ENCODE results near the gene PSMD2. TPM values are rescaled to one million over a fixed set of nuclear protein-coding genes. Genes with fewer than 3 reads are reported as not detected.

Gene PSMD2
- total and polyA plus RNA-seq, 4 donors: 78.7 to 222 (median 166) TPM

DNA sequence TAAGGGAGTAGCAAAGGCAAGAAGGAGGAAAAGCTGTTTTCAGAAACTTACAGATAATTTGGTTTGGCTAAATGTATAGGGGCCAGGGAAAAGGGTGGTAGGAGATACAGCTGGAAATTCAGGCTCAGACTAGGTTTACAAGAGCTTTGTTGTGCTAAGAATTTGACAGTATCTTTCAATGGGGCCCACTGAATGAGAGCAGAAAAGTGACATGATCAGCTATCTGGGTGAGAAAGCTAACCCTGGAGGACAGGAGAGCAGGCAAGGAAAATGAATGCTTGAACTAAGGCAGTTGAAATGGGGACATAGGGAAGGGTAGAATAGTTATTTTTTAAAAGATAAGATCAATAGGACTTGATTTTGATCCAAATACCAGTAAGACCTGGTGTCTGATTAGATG lies 12.6 kb downstream of the PSMD2 start:
- H3K27me3 ChIP-seq (ENCODE audit: control insufficient read depth in 3 of 3, insufficient read depth in 3 of 3, low read length in 2 of 3): no peaks in the 10 kb centered on the region
- H3K9ac ChIP-seq (ENCODE audit: insufficient read depth in 1 of 2, low read length in 2 of 2): no peak overlapping the region
- peaks cover 0 to 12% (median 6%) of the 10 kb centered on the region in 5 donors for H3K4me1 ChIP-seq (ENCODE audit: control insufficient read depth in 5 of 5, insufficient read depth in 5 of 5, low read length in 5 of 5)
- no peak for TF ChIP-seq CTCF (IDR thresholded peaks at IDR 0.05; ENCODE audit: control extremely low read depth, extremely low read depth)
- ATAC-seq (ENCODE audit: insufficient read depth, low FRiP score) (no peak), DNase-seq (no peak)
- H3K9me3 ChIP-seq (ENCODE audit: control insufficient read depth in 4 of 4, insufficient read depth in 3 of 4, low read length in 3 of 4): no peaks in the 10 kb centered on the region
- H3K27ac ChIP-seq (ENCODE audit: low read depth in 1 of 2, low read length in 1 of 2): no peak overlapping the region
- peaks cover 15 to 26% (median 20%) of the 10 kb centered on the region in 4 donors for H3K36me3 ChIP-seq (ENCODE audit: control insufficient read depth in 4 of 4, insufficient read depth in 4 of 4, low read length in 4 of 4)
- H3K4me3 ChIP-seq: no peak overlapping the region

- Histone ChIP-seq H3K36me3 (ENCODE audit: control insufficient read depth in 4 of 4, insufficient read depth in 4 of 4, low read length in 4 of 4) (peaks cover 0 to 18% (median 2%) of the 10 kb centered on the region in 4 donors), H3K4me1 (ENCODE audit: control insufficient read depth in 5 of 5, insufficient read depth in 5 of 5, low read length in 5 of 5) (peaks cover 0 to 26% (median 17%) of the 10 kb centered on the region in 5 donors), H3K27ac (ENCODE audit: low read depth in 1 of 2, low read length in 1 of 2) (peak within 1 kb of the TSS; percentile 98 to 99), H3K27me3 (ENCODE audit: control insufficient read depth in 3 of 3, insufficient read depth in 3 of 3, low read length in 2 of 3) (no peaks in the 10 kb centered on the region), H3K4me3 (peak within 1 kb of the TSS; percentile 94), H3K9ac (ENCODE audit: insufficient read depth in 1 of 2, low read length in 2 of 2) (peak within 1 kb of the TSS; percentile 63 to 65), H3K9me3 (ENCODE audit: control insufficient read depth in 4 of 4, insufficient read depth in 3 of 4, low read length in 3 of 4) (no peaks in the 10 kb centered on the region)
- 0% methylated on average over 40 of the region's 40 CpGs for WGBS, 2 donors
- TF ChIP-seq CTCF (IDR thresholded peaks at IDR 0.05; ENCODE audit: control extremely low read depth, extremely low read depth): no peak
- ATAC-seq (ENCODE audit: insufficient read depth, low FRiP score) (peak; percentile 88), DNase-seq (peak; percentile 92 to 98 (median 95))
These were observed 15.3 kb downstream of the PSMD2 start, which contains the start of gene EIF4G1 for GRCh38 chr3:184314363-184314699. TSS of gene EIF4G1 (plus strand) at chr3:184314606. CDS start at chr3:184315797, 1,191 bp downstream.

DNA sequence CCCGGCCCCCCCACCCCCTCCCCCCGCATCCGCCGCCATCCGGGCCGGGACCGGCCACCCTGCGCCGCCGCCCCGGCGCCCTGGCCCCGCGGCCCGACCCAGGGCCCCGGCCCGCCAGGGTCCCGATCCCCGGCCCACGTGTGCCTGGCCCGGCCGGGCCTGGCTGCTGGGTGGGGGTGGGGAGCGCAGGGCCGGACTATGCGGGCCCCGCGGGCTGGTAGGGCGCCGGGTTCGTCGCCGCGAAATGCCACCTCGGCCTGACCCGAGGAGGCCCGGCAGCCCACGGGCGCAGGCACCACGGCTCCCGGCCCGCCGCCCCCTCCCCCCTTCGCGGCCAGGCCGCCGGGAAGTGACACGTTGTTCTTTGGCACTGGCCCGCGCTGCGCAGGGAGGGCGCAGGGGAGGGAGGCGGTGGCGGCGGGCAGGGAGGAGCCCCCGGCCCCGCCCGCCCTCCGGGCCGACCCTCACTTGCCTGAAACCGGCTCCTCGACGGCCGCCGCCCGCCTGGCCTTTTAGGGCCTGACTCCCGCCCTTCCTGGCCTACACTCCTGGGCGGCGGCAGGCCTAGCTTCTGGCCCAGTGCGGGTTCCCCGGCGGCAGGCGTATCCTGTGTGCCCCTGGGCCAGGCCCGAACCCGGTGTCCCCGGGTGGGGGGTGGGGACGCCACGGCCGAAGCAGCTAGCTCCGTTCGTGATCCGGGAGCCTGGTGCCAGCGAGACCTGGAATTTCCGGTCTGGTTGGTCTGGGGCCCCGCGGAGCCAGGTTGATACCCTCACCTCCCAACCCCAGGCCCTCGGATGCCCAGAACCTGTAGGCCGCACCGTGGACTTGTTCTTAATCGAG lies 15.9 kb downstream of the PSMD2 start:
- Histone ChIP-seq H3K9ac (ENCODE audit: insufficient read depth in 1 of 2, low read length in 2 of 2) (peak overlapping the region; percentile 63 to 65), H3K4me3 (peak overlapping the region; percentile 94), H3K27ac (ENCODE audit: low read depth in 1 of 2, low read length in 1 of 2) (peak overlapping the region; percentile 98 to 99), H3K4me1 (ENCODE audit: control insufficient read depth in 5 of 5, insufficient read depth in 5 of 5, low read length in 5 of 5) (peaks cover 3 to 30% (median 22%) of the 10 kb centered on the region in 5 donors), H3K36me3 (ENCODE audit: control insufficient read depth in 4 of 4, insufficient read depth in 4 of 4, low read length in 4 of 4) (peaks cover 0 to 18% (median 2%) of the 10 kb centered on the region in 4 donors), H3K9me3 (ENCODE audit: control insufficient read depth in 4 of 4, insufficient read depth in 3 of 4, low read length in 3 of 4) (no peaks in the 10 kb centered on the region), H3K27me3 (ENCODE audit: control insufficient read depth in 3 of 3, insufficient read depth in 3 of 3, low read length in 2 of 3) (no peaks in the 10 kb centered on the region)
- DNase-seq (peak; percentile 82 to 90 (median 86)), ATAC-seq (ENCODE audit: insufficient read depth, low FRiP score) (peak; percentile 68)
- TF ChIP-seq CTCF (IDR thresholded peaks at IDR 0.05; ENCODE audit: control extremely low read depth, extremely low read depth): no peak
- 1% methylated on average over 44 to 88 of the region's 89 CpGs for WGBS, 2 donors
